ENCODE results near the gene LRRC14B. TPM values are rescaled to one million over a fixed set of nuclear protein-coding genes. Genes with fewer than 3 reads are reported as not detected.

Gene LRRC14B
- total RNA-seq, 5 donors from 2014 or later (not counting 1 experiment from before 2014, with no cell fraction given), result not detected

GRCh38 chr5:204001-204400, 12.7 kb downstream of the LRRC14B start:
- H3K27me3 ChIP-seq (replicated peaks in 1 of 2; ENCODE audit: control insufficient read depth in 2 of 2, extremely low read depth in 1 of 2, insufficient read depth in 2 of 2, low read length in 1 of 2), result no peaks in the 10 kb centered on the region

DNA sequence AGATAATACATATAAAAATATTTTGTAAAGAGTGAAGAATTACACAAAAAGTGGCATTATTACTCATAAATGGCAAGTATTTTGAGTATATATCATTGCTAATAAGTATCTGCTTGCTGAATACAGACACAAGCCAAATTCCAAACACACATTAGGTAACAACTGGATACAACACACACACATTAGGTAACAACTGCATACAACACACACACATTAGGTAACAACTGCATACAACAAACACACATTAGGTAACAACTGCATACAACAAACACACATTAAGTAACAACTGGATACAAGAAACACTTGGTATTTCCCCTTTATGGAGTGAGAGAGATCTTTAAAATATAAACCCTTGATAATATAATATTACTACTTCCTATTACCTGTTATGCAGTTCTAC, 13.2 kb downstream of the LRRC14B start:
- H3K27me3 ChIP-seq (replicated peaks in 1 of 2; ENCODE audit: control insufficient read depth in 2 of 2, extremely low read depth in 1 of 2, insufficient read depth in 2 of 2, low read length in 1 of 2), result no peaks in the 10 kb centered on the region
- Mint-ChIP-seq H3K4me1 (peaks cover 5 to 19% (median 5%) of the 10 kb centered on the region in 3 donors), H3K4me3 (no peak overlapping the region), H3K9me3 (no peaks in the 10 kb centered on the region), H3K27me3 (no peaks in the 10 kb centered on the region), H3K36me3 (peaks cover 42% of the 10 kb centered on the region), H3K27ac (no peak overlapping the region)
- DNase-seq, result no peak
- H3K4me1 ChIP-seq (ENCODE audit: control insufficient read depth in 1 of 2, extremely low read depth in 1 of 2, insufficient read depth in 2 of 2, low read length in 2 of 2), result no peaks in the 10 kb centered on the region
- POLR2A ChIA-PET, result no interaction called here
- CTCF ChIA-PET, result interaction anchor here in 1 of 2 donors (0.7 kb wide), 1 partner anchor 413 kb away, joined by 3 read pairs; no protein-coding TSS in a partner anchor
- no peak for ATAC-seq (replicated peaks in 1 of 4)
- H3K27ac ChIP-seq (ENCODE audit: low read length), result no peak overlapping the region
- peaks cover 13 to 33% of the 10 kb centered on the region in 2 donors for H3K36me3 ChIP-seq (ENCODE audit: control insufficient read depth in 2 of 2, extremely low read depth in 1 of 2, insufficient read depth in 1 of 2, low read length in 1 of 2)
- no peak overlapping the region for H3K4me3 ChIP-seq (ENCODE audit: control insufficient read depth in 1 of 2, extremely low read depth in 1 of 2, low read length in 1 of 2)
- no peaks in the 10 kb centered on the region for H3K9me3 ChIP-seq

More at GRCh38 chr5:204001-204400, 12.7 kb downstream of the LRRC14B start:
- Mint-ChIP-seq H3K4me3 (no peak overlapping the region), H3K36me3 (peaks cover 42% of the 10 kb centered on the region), H3K27ac (no peak overlapping the region), H3K27me3 (no peaks in the 10 kb centered on the region), H3K9me3 (no peaks in the 10 kb centered on the region), H3K4me1 (peaks cover 4 to 18% (median 5%) of the 10 kb centered on the region in 3 donors)
- ATAC-seq (replicated peaks in 1 of 4), result no peak
- DNase-seq, result no peak
- no peak overlapping the region for H3K27ac ChIP-seq (ENCODE audit: low read length)
- H3K36me3 ChIP-seq (ENCODE audit: control insufficient read depth in 2 of 2, extremely low read depth in 1 of 2, insufficient read depth in 1 of 2, low read length in 1 of 2), result peaks cover 13 to 33% of the 10 kb centered on the region in 2 donors
- CTCF ChIA-PET, result interaction anchor here in 1 of 2 donors (0.7 kb wide), 1 partner anchor 413 kb away, joined by 3 read pairs; no protein-coding TSS in a partner anchor
- POLR2A ChIA-PET, result interaction anchor here in 1 of 2 donors (0.7 kb wide), 1 partner anchor 250 kb away, joined by 3 read pairs; no protein-coding TSS in a partner anchor
- WGBS (ENCODE audit: insufficient coverage), result no CpG with 5 or more reads among the region's 6 CpGs
- H3K4me3 ChIP-seq (ENCODE audit: control insufficient read depth in 1 of 2, extremely low read depth in 1 of 2, low read length in 1 of 2), result no peak overlapping the region
- no peaks in the 10 kb centered on the region for H3K4me1 ChIP-seq (ENCODE audit: control insufficient read depth in 1 of 2, extremely low read depth in 1 of 2, insufficient read depth in 2 of 2, low read length in 2 of 2)
- no peaks in the 10 kb centered on the region for H3K9me3 ChIP-seq

DNA sequence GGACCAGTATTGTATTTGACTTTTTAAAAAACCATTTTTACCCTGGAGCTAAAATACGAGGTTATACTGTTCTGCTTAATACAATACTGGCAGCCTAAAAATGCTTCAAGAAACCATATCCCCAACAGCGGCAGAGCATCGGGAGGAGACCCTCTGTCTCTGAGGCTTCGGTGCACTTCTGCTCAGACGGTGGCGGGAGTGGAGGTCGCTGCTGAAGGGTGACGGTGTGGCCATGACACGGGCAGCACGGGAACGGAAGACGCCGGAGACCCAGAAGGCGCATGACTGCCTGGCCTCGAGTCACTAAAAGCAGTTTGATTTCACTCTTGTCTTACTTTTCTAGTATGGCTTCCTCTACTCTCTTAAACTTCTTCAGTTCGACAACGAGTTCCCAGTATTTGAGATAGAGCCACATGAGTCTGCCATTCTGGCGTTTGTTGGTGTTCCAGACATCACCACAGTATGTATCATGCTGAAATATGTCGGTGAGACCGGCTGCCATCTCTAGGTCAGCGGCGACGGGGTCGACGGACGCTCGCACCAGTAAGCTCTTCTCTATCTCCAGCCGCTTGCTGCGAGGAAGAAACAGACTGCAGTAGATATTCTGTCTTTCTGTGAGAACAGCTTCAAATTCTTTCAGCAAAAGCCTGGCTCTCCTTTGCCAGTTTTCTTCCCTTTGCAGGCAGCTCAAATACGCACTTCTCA, 13.8 kb downstream of the LRRC14B start:
- ChIA-PET POLR2A (interaction anchor here in 1 of 2 donors (0.6 kb wide), 1 partner anchor 29 kb away, joined by 3 read pairs; no protein-coding TSS in a partner anchor), CTCF (no interaction called here)
- Histone ChIP-seq H3K9me3 (no peaks in the 10 kb centered on the region), H3K4me1 (ENCODE audit: control insufficient read depth in 1 of 2, extremely low read depth in 1 of 2, insufficient read depth in 2 of 2, low read length in 2 of 2) (no peaks in the 10 kb centered on the region), H3K27ac (ENCODE audit: low read length) (no peak overlapping the region), H3K36me3 (ENCODE audit: control insufficient read depth in 2 of 2, extremely low read depth in 1 of 2, insufficient read depth in 1 of 2, low read length in 1 of 2) (peaks cover 13 to 33% of the 10 kb centered on the region in 2 donors), H3K27me3 (replicated peaks in 1 of 2; ENCODE audit: control insufficient read depth in 2 of 2, extremely low read depth in 1 of 2, insufficient read depth in 2 of 2, low read length in 1 of 2) (no peaks in the 10 kb centered on the region), H3K4me3 (ENCODE audit: control insufficient read depth in 1 of 2, extremely low read depth in 1 of 2, low read length in 1 of 2) (no peak overlapping the region)
- WGBS (ENCODE audit: insufficient coverage), result 99% methylated on average over 28 of the region's 30 CpGs
- Mint-ChIP-seq H3K4me3 (no peak overlapping the region), H3K27me3 (no peaks in the 10 kb centered on the region), H3K27ac (no peak overlapping the region), H3K4me1 (peaks cover 11 to 26% (median 12%) of the 10 kb centered on the region in 3 donors), H3K36me3 (peaks cover 43% of the 10 kb centered on the region), H3K9me3 (no peaks in the 10 kb centered on the region)
- ATAC-seq (replicated peaks in 1 of 4) (no peak), DNase-seq (no peak)

- Mint-ChIP-seq H3K36me3 (peaks cover 48% of the 10 kb centered on the region), H3K4me3 (no peak overlapping the region), H3K9me3 (no peaks in the 10 kb centered on the region), H3K27me3 (no peaks in the 10 kb centered on the region), H3K27ac (no peak overlapping the region), H3K4me1 (peaks cover 14 to 30% (median 17%) of the 10 kb centered on the region in 3 donors)
- Histone ChIP-seq H3K27me3 (replicated peaks in 1 of 2; ENCODE audit: control insufficient read depth in 2 of 2, extremely low read depth in 1 of 2, insufficient read depth in 2 of 2, low read length in 1 of 2) (no peaks in the 10 kb centered on the region), H3K27ac (ENCODE audit: low read length) (no peak overlapping the region), H3K36me3 (ENCODE audit: control insufficient read depth in 2 of 2, extremely low read depth in 1 of 2, insufficient read depth in 1 of 2, low read length in 1 of 2) (peaks cover 13 to 33% of the 10 kb centered on the region in 2 donors), H3K4me1 (ENCODE audit: control insufficient read depth in 1 of 2, extremely low read depth in 1 of 2, insufficient read depth in 2 of 2, low read length in 2 of 2) (no peaks in the 10 kb centered on the region), H3K4me3 (ENCODE audit: control insufficient read depth in 1 of 2, extremely low read depth in 1 of 2, low read length in 1 of 2) (no peak overlapping the region), H3K9me3 (no peaks in the 10 kb centered on the region)
- CTCF ChIA-PET, result no interaction called here
- no peak for DNase-seq
- no peak for ATAC-seq (replicated peaks in 1 of 4)
- 95% methylated on average over 8 of the region's 11 CpGs for WGBS (ENCODE audit: insufficient coverage)
- POLR2A ChIA-PET, result no interaction called here
Measured at GRCh38 chr5:206406-206805, 15.1 kb downstream of the LRRC14B start.

DNA sequence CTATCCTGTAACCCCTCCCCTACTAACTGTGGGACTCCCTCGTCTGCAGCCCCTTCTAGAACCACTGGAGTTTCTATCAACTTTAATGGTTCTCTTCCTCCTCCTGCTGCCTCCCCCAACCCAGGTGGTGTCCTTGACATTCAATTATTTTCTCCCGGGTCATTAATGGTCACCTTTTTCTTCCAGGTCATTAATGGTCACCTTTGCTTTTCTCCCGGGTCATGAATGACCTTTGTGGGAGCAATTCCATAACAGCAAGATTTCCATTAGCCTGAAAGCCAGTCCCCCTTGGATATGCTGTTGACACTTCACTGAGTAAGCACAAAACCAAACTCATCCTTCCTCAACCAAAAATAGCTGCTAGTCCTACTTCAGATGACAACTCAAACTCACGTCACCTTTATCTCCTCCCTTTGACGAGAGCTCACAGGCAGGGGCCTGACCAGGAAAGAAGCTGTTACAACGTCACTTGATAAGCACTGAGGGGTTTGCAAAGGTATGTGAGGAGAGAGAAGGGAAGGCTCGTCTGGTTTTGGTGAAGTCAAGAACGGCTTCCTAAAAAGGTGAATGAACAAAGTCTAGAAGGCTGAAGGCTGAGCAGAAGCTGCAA, 15.7 kb downstream of the LRRC14B start:
- Histone ChIP-seq H3K27me3 (replicated peaks in 1 of 2; ENCODE audit: control insufficient read depth in 2 of 2, extremely low read depth in 1 of 2, insufficient read depth in 2 of 2, low read length in 1 of 2) (no peaks in the 10 kb centered on the region), H3K4me3 (ENCODE audit: control insufficient read depth in 1 of 2, extremely low read depth in 1 of 2, low read length in 1 of 2) (no peak overlapping the region), H3K9me3 (no peaks in the 10 kb centered on the region), H3K36me3 (ENCODE audit: control insufficient read depth in 2 of 2, extremely low read depth in 1 of 2, insufficient read depth in 1 of 2, low read length in 1 of 2) (peaks cover 13 to 33% of the 10 kb centered on the region in 2 donors), H3K27ac (ENCODE audit: low read length) (no peak overlapping the region), H3K4me1 (ENCODE audit: control insufficient read depth in 1 of 2, extremely low read depth in 1 of 2, insufficient read depth in 2 of 2, low read length in 2 of 2) (no peaks in the 10 kb centered on the region)
- DNase-seq (no peak), ATAC-seq (replicated peaks in 1 of 4) (no peak)
- peaks cover 44% of the 10 kb centered on the region for H3K36me3 Mint-ChIP-seq
- ChIA-PET CTCF (no interaction called here), POLR2A (no interaction called here)
- H3K4me1 Mint-ChIP-seq, result peaks cover 14 to 27% (median 17%) of the 10 kb centered on the region in 3 donors
- no peaks in the 10 kb centered on the region for H3K27me3 Mint-ChIP-seq
- WGBS (ENCODE audit: insufficient coverage), result 99% methylated on average over 5 of the region's 8 CpGs
- H3K27ac Mint-ChIP-seq, result peak overlapping the region in 1 of 2 donors; percentile 61
- H3K4me3 Mint-ChIP-seq, result no peak overlapping the region
- H3K9me3 Mint-ChIP-seq, result no peaks in the 10 kb centered on the region

DNA sequence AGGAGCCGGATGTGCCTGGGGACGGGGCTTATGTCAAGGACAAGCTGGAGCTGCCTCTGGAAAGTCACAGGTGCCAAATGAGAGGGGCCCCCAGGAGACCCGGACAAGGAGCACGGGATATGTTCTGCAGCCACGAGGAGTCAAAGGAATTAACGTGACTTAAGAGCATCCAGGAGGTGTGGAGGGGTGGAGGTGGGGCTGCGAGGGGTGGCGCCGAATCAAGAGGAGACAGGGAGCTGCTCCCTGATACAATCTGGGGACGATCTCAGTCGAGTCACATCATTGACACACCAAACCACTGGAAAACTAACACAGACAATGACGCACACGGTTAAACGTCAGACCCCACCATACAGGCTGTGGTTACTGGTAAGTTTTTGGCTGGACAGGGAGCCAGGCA, 16.3 kb downstream of the LRRC14B start:
- Histone ChIP-seq H3K27ac (ENCODE audit: low read length) (no peak overlapping the region), H3K4me1 (ENCODE audit: control insufficient read depth in 1 of 2, extremely low read depth in 1 of 2, insufficient read depth in 2 of 2, low read length in 2 of 2) (no peaks in the 10 kb centered on the region), H3K36me3 (ENCODE audit: control insufficient read depth in 2 of 2, extremely low read depth in 1 of 2, insufficient read depth in 1 of 2, low read length in 1 of 2) (peaks cover 13 to 32% of the 10 kb centered on the region in 2 donors), H3K27me3 (replicated peaks in 1 of 2; ENCODE audit: control insufficient read depth in 2 of 2, extremely low read depth in 1 of 2, insufficient read depth in 2 of 2, low read length in 1 of 2) (no peaks in the 10 kb centered on the region), H3K4me3 (ENCODE audit: control insufficient read depth in 1 of 2, extremely low read depth in 1 of 2, low read length in 1 of 2) (no peak overlapping the region), H3K9me3 (no peaks in the 10 kb centered on the region)
- no peak for DNase-seq
- Mint-ChIP-seq H3K4me1 (peaks cover 14 to 21% (median 17%) of the 10 kb centered on the region in 3 donors), H3K27me3 (no peaks in the 10 kb centered on the region), H3K9me3 (no peaks in the 10 kb centered on the region), H3K4me3 (no peak overlapping the region), H3K27ac (no peak overlapping the region), H3K36me3 (peaks cover 39% of the 10 kb centered on the region)
- CTCF ChIA-PET, result no interaction called here
- POLR2A ChIA-PET, result no interaction called here
- no peak for ATAC-seq (replicated peaks in 1 of 4)
- WGBS (ENCODE audit: insufficient coverage), result 92% methylated on average over 5 of the region's 14 CpGs
